Type B pancreatic cell (in vitro differentiated cells): ENCODE data around the gene COL25A1. TPM values are rescaled to one million over a fixed set of nuclear protein-coding genes. Genes with fewer than 3 reads are reported as not detected.

ENCODE experiments used
- DNase-seq: peaks from one replicate; pipeline ENCODE4 v3.0.0; 2021; ENCODE audit warnings: mixed read lengths; ENCODE audit not compliant: unreplicated experiment; ENCODE audit errors: extremely low spot score
- H3K27ac Mint-ChIP-seq: 2 replicates; pipeline ENCODE4 v1.8.0; 2021; ENCODE audit warnings: mild to moderate bottlenecking, mixed read lengths
- H3K27me3 Mint-ChIP-seq: 2 replicates; pipeline ENCODE4 v1.8.0; 2021; ENCODE audit warnings: mixed read lengths
- H3K36me3 Mint-ChIP-seq: 2 replicates; pipeline ENCODE4 v1.8.0; 2021; ENCODE audit warnings: mixed read lengths
- H3K4me1 Mint-ChIP-seq: one replicate; pipeline ENCODE4 v1.8.0; 2021; ENCODE audit warnings: mixed read lengths; ENCODE audit not compliant: unreplicated experiment
- H3K4me3 Mint-ChIP-seq: 2 replicates; pipeline ENCODE4 v1.8.0; 2021; ENCODE audit warnings: mild to moderate bottlenecking, mixed read lengths
- H3K9me3 Mint-ChIP-seq: 2 replicates; pipeline ENCODE4 v1.8.0; 2021; ENCODE audit warnings: mixed read lengths
- CTCF ChIP-seq: fragments of 200-600 bp; sonication (generic); conservative IDR thresholded peaks from 2 replicates; pipeline ENCODE4 v1.5.0; 2021; ENCODE audit warnings: antibody characterized with exemption, mild to moderate bottlenecking
- total RNA-seq: library from RNA; stranded (reverse); gene quantifications from 2 replicates; pipeline ENCODE4 v1.2.1, GENCODE V29; 2021; ENCODE audit warnings: low replicate concordance

The COL25A1 gene
- total RNA-seq, 1 donor from 2014 or later, result 9.2 TPM

DNA sequence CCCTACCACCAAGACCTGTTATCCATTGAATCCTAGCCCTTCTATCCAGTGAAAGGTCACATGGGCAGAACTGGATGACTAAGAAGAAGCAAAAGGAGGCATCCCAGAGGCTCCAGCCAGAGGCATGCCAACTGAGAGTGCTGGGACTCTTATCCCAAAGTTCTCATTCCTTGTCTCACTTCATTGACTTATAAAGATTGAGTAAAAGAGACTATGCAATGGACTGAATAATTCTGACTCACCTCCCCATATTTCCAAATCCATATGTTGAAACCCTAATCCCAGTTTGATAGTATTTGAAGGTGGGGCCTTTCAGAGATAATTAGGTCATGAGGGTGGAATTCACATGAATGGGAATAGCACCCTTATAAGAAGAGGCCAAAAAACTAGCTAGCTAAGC, 131.4 kb downstream of the COL25A1 start:
- no peak for TF ChIP-seq CTCF
- H3K9me3 Mint-ChIP-seq, result no peaks in the 10 kb centered on the region
- no peaks in the 10 kb centered on the region for H3K36me3 Mint-ChIP-seq
- no peak overlapping the region for H3K27ac Mint-ChIP-seq
- DNase-seq, result no peak
- no peak overlapping the region for H3K4me3 Mint-ChIP-seq
- H3K27me3 Mint-ChIP-seq, result peaks cover 23% of the 10 kb centered on the region
- H3K4me1 Mint-ChIP-seq, result peaks cover 15% of the 10 kb centered on the region

GRCh38 chr4:109169170-109169569, 133.3 kb downstream of the COL25A1 start:
- Mint-ChIP-seq H3K36me3 (no peaks in the 10 kb centered on the region), H3K4me1 (peaks cover 18% of the 10 kb centered on the region), H3K27me3 (peaks cover 19% of the 10 kb centered on the region), H3K4me3 (no peak overlapping the region), H3K27ac (no peak overlapping the region), H3K9me3 (no peaks in the 10 kb centered on the region)
- DNase-seq, result no peak
- TF ChIP-seq CTCF, result no peak

- Mint-ChIP-seq H3K27me3 (peaks cover 23% of the 10 kb centered on the region), H3K4me3 (no peak overlapping the region), H3K36me3 (no peaks in the 10 kb centered on the region), H3K27ac (no peak overlapping the region), H3K9me3 (no peaks in the 10 kb centered on the region), H3K4me1 (peaks cover 10% of the 10 kb centered on the region)
- TF ChIP-seq CTCF, result no peak
- DNase-seq, result no peak
Observed at GRCh38 chr4:109166586-109166985, 135.9 kb downstream of the COL25A1 start.

- no peak for TF ChIP-seq CTCF
- Mint-ChIP-seq H3K4me3 (no peak overlapping the region), H3K27ac (no peak overlapping the region), H3K4me1 (peaks cover 10% of the 10 kb centered on the region), H3K9me3 (no peaks in the 10 kb centered on the region), H3K36me3 (no peaks in the 10 kb centered on the region), H3K27me3 (peaks cover 23% of the 10 kb centered on the region)
- no peak for DNase-seq
Observed at GRCh38 chr4:109166126-109166525, 136.3 kb downstream of the COL25A1 start.

DNA sequence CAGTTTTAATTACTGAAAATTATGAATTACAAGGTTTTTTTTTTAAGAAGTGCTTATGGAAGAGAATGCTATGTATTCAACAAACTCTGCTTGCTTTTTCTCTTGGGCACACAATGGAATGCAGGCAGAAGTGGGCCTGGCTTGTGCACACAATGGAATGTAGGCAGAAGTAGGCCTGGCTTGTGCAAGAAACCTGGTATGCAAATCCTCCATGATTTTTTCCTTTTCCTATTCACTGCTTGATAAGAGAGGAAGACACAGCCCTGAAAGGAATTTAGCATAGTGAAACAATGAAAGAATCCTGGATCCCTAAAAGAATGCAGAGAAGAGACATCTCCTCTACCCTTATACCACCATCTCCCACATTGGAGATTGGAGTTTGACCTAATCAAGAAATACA, 138.4 kb downstream of the COL25A1 start:
- no peak overlapping the region for H3K27ac Mint-ChIP-seq
- no peak for TF ChIP-seq CTCF
- H3K4me3 Mint-ChIP-seq, result no peak overlapping the region
- no peak for DNase-seq
- H3K27me3 Mint-ChIP-seq, result peaks cover 25% of the 10 kb centered on the region
- H3K9me3 Mint-ChIP-seq, result no peaks in the 10 kb centered on the region
- H3K4me1 Mint-ChIP-seq, result peaks cover 15% of the 10 kb centered on the region
- no peaks in the 10 kb centered on the region for H3K36me3 Mint-ChIP-seq

- H3K36me3 Mint-ChIP-seq, result no peaks in the 10 kb centered on the region
Observed at GRCh38 chr4:109163493-109163892, 139.0 kb downstream of the COL25A1 start.

More at GRCh38 chr4:109163493-109163892, 139.0 kb downstream of the COL25A1 start:
- no peak overlapping the region for H3K27ac Mint-ChIP-seq
- peaks cover 25% of the 10 kb centered on the region for H3K27me3 Mint-ChIP-seq
- peaks cover 15% of the 10 kb centered on the region for H3K4me1 Mint-ChIP-seq
- no peak for DNase-seq
- no peaks in the 10 kb centered on the region for H3K9me3 Mint-ChIP-seq
- TF ChIP-seq CTCF, result no peak
- no peak overlapping the region for H3K4me3 Mint-ChIP-seq
